ENCODE measurements around the gene DAG1. TPM values are rescaled to one million over a fixed set of nuclear protein-coding genes. Genes with fewer than 3 reads are reported as not detected.

Gene DAG1
- total RNA-seq, 2 donors from 2014 or later = 86.7 to 213 TPM

DNA sequence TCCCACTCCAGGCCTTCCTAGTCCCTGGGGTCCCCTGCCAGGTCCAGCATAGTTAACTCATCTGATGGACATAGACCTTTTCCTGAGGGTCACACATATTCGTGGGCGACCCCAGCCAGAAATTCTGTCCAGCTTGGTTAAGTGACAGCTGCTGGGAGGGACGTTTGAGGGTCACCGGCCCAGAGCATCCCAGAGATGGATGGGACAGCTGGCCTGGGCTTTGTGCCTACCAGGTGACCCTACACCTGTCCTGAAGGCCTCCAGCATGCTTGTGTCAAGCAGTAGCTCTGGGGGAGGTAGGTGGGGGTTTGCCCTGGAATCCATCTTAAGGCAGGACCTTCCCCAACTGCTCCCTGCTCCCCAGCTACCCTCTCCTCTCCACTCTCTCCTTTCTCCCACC, 9.1 kb upstream of the DAG1 start:
- Histone ChIP-seq H3K4me3 (no peak overlapping the region), H3K4me1 (replicated peaks) (no peaks in the 10 kb centered on the region), H3K36me3 (no peaks in the 10 kb centered on the region), H3K27me3 (replicated peaks; ENCODE audit: insufficient read depth) (no peaks in the 10 kb centered on the region), H3K9me3 (no peaks in the 10 kb centered on the region), H3K27ac (no peak overlapping the region)
- DNase-seq (ENCODE audit: low spot score) = no peak
- 93% methylated on average over 4 of the region's 4 CpGs for WGBS
- TF ChIP-seq, protein P1, sequence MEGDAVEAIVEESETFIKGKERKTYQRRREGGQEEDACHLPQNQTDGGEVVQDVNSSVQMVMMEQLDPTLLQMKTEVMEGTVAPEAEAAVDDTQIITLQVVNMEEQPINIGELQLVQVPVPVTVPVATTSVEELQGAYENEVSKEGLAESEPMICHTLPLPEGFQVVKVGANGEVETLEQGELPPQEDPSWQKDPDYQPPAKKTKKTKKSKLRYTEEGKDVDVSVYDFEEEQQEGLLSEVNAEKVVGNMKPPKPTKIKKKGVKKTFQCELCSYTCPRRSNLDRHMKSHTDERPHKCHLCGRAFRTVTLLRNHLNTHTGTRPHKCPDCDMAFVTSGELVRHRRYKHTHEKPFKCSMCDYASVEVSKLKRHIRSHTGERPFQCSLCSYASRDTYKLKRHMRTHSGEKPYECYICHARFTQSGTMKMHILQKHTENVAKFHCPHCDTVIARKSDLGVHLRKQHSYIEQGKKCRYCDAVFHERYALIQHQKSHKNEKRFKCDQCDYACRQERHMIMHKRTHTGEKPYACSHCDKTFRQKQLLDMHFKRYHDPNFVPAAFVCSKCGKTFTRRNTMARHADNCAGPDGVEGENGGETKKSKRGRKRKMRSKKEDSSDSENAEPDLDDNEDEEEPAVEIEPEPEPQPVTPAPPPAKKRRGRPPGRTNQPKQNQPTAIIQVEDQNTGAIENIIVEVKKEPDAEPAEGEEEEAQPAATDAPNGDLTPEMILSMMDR (IDR thresholded peaks at IDR 0.05) = no peak
- TF ChIP-seq POLR2A (IDR thresholded peaks at IDR 0.05) = no peak
- TF ChIP-seq POLR2AphosphoS5 (IDR thresholded peaks at IDR 0.05) = no peak
- intact Hi-C loops (cut with DNase I) = no loop called here

GRCh38 chr3:49461443-49462171, 8.5 kb upstream of the DAG1 start:
- intact Hi-C loops (cut with DNase I) = no loop called here
- Histone ChIP-seq H3K9me3 (no peaks in the 10 kb centered on the region), H3K4me3 (no peak overlapping the region), H3K27ac (no peak overlapping the region), H3K27me3 (replicated peaks; ENCODE audit: insufficient read depth) (no peaks in the 10 kb centered on the region), H3K36me3 (no peaks in the 10 kb centered on the region), H3K4me1 (replicated peaks) (no peaks in the 10 kb centered on the region)
- DNase-seq (ENCODE audit: low spot score) = no peak
- no peak for TF ChIP-seq POLR2A (IDR thresholded peaks at IDR 0.05)
- TF ChIP-seq, protein P1 (IDR thresholded peaks at IDR 0.05) = no peak
- no peak for TF ChIP-seq POLR2AphosphoS5 (IDR thresholded peaks at IDR 0.05)
- WGBS = 15% methylated on average over 1 of the region's 1 CpG

- no peaks in the 10 kb centered on the region for H3K36me3 ChIP-seq
- no peak overlapping the region for H3K4me3 ChIP-seq
- DNase-seq (ENCODE audit: low spot score) = no peak
- no peaks in the 10 kb centered on the region for H3K4me1 ChIP-seq (replicated peaks)
- no peaks in the 10 kb centered on the region for H3K9me3 ChIP-seq
- no peaks in the 10 kb centered on the region for H3K27me3 ChIP-seq (replicated peaks; ENCODE audit: insufficient read depth)
- intact Hi-C loops (cut with DNase I) = no loop called here
- 57% methylated on average over 3 of the region's 3 CpGs for WGBS
- no peak overlapping the region for H3K27ac ChIP-seq
- no peak for TF ChIP-seq POLR2AphosphoS5 (IDR thresholded peaks at IDR 0.05)
- TF ChIP-seq, protein P1 (IDR thresholded peaks at IDR 0.05) = no peak
- no peak for TF ChIP-seq POLR2A (IDR thresholded peaks at IDR 0.05)
These were observed 7.8 kb upstream of the DAG1 start for GRCh38 chr3:49462222-49462621.

- intact Hi-C loops (cut with DNase I) = loop anchor here (5.0 kb wide), 1 partner anchor 53 kb away; the partner anchor contains the start of genes RHOA and TCTA
- WGBS = 93% methylated on average over 18 of the region's 18 CpGs
These were observed 4.6 kb upstream of the DAG1 start for GRCh38 chr3:49465270-49466034.

More at GRCh38 chr3:49465270-49466034, 4.6 kb upstream of the DAG1 start:
- Histone ChIP-seq H3K27me3 (replicated peaks; ENCODE audit: insufficient read depth) (no peaks in the 10 kb centered on the region), H3K4me3 (no peak overlapping the region), H3K9me3 (no peaks in the 10 kb centered on the region), H3K27ac (no peak overlapping the region), H3K4me1 (replicated peaks) (peaks cover 8% of the 10 kb centered on the region), H3K36me3 (no peaks in the 10 kb centered on the region)
- no peak for DNase-seq (ENCODE audit: low spot score)
- no peak for TF ChIP-seq POLR2A (IDR thresholded peaks at IDR 0.05)
- TF ChIP-seq, protein P1 (IDR thresholded peaks at IDR 0.05) = no peak
- no peak for TF ChIP-seq POLR2AphosphoS5 (IDR thresholded peaks at IDR 0.05)
